ENCODE results near the gene GABBR2.

The GABBR2 gene

GRCh38 chr9:98579700-98580099, 129.0 kb downstream of the GABBR2 start:
- no peak overlapping the region for H3K4me3 ChIP-seq (ENCODE audit: low read depth, low read length)
- DNase-seq (ENCODE audit: low read depth) = no peak
- TF ChIP-seq CTCF (IDR thresholded peaks at IDR 0.05; ENCODE audit: low read depth, low read length, missing control alignments) = no peak

GRCh38 chr9:98577446-98577845, 131.3 kb downstream of the GABBR2 start:
- TF ChIP-seq CTCF (IDR thresholded peaks at IDR 0.05; ENCODE audit: low read depth, low read length, missing control alignments) = no peak
- DNase-seq (ENCODE audit: low read depth) = no peak
- no peak overlapping the region for H3K4me3 ChIP-seq (ENCODE audit: low read depth, low read length)

- no peak for TF ChIP-seq CTCF (IDR thresholded peaks at IDR 0.05; ENCODE audit: low read depth, low read length, missing control alignments)
- DNase-seq (ENCODE audit: low read depth) = no peak
Measured at GRCh38 chr9:98576859-98577258, 131.9 kb downstream of the GABBR2 start.

GRCh38 chr9:98576354-98576753, 132.4 kb downstream of the GABBR2 start:
- H3K4me3 ChIP-seq (ENCODE audit: low read depth, low read length) = no peak overlapping the region

More at GRCh38 chr9:98576859-98577258, 131.9 kb downstream of the GABBR2 start:
- H3K4me3 ChIP-seq (ENCODE audit: low read depth, low read length) = no peak overlapping the region

GRCh38 chr9:98575379-98576346, 133.1 kb downstream of the GABBR2 start:
- no peak for TF ChIP-seq CTCF (IDR thresholded peaks at IDR 0.05; ENCODE audit: low read depth, low read length, missing control alignments)
- no peak overlapping the region for H3K4me3 ChIP-seq (ENCODE audit: low read depth, low read length)
- peak; percentile 80 for DNase-seq (ENCODE audit: low read depth)

More at GRCh38 chr9:98576354-98576753, 132.4 kb downstream of the GABBR2 start:
- TF ChIP-seq CTCF (IDR thresholded peaks at IDR 0.05; ENCODE audit: low read depth, low read length, missing control alignments) = no peak
- DNase-seq (ENCODE audit: low read depth) = no peak

- no peak for DNase-seq (ENCODE audit: low read depth)
- no peak for TF ChIP-seq CTCF (IDR thresholded peaks at IDR 0.05; ENCODE audit: low read depth, low read length, missing control alignments)
Measured at GRCh38 chr9:98573749-98574278, 134.9 kb downstream of the GABBR2 start.

More at GRCh38 chr9:98573749-98574278, 134.9 kb downstream of the GABBR2 start:
- no peak overlapping the region for H3K4me3 ChIP-seq (ENCODE audit: low read depth, low read length)
